Panc1 (cell line): ENCODE data around the gene GLT1D1.

Experiments used
- POLR2AphosphoS5 ChIP-seq: IDR thresholded peaks from 2 replicates; pipeline ENCODE4 v1.6.1; 2012; ENCODE audit warnings: mild to moderate bottlenecking, low read depth, low read length, moderate library complexity
- TF ChIP-seq, protein P1 (sequence below): fragments of 450-650 bp; IDR thresholded peaks from 2 replicates; pipeline ENCODE4 v1.5.1; 2017; ENCODE audit warnings: mild to moderate bottlenecking

DNA sequence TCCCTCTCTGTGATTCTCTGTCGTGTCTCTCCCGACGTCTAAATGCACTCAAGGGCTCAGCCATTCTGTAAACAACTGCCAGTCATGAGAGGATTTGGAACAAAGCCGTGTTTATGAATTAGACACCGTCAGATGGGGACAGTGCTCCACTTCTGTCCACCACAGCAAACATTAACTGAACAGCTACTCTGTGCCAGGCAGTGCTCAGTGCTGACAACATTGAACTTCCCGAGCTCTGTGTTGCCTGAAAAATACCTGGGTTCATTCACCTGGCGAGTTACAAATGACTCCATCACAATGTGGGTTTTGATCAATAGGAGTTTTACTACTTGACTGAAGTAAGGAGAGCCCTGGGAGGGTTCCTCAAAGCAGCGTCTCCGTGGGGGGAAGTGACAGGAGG, 139.3 kb downstream of the GLT1D1 start:
- TF ChIP-seq, protein P1, sequence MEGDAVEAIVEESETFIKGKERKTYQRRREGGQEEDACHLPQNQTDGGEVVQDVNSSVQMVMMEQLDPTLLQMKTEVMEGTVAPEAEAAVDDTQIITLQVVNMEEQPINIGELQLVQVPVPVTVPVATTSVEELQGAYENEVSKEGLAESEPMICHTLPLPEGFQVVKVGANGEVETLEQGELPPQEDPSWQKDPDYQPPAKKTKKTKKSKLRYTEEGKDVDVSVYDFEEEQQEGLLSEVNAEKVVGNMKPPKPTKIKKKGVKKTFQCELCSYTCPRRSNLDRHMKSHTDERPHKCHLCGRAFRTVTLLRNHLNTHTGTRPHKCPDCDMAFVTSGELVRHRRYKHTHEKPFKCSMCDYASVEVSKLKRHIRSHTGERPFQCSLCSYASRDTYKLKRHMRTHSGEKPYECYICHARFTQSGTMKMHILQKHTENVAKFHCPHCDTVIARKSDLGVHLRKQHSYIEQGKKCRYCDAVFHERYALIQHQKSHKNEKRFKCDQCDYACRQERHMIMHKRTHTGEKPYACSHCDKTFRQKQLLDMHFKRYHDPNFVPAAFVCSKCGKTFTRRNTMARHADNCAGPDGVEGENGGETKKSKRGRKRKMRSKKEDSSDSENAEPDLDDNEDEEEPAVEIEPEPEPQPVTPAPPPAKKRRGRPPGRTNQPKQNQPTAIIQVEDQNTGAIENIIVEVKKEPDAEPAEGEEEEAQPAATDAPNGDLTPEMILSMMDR, result no peak
- TF ChIP-seq POLR2AphosphoS5, result no peak
